Liver (tissue), 9 donors: ENCODE data around the gene CNTN1. TPM values are rescaled to one million over a fixed set of nuclear protein-coding genes. Genes with fewer than 3 reads are reported as not detected.

Source experiments
- DNase-seq: peaks from one replicate; pipeline ENCODE4 v3.0.0-alpha.2; 2017; ENCODE audit warnings: low spot score
- H3K27ac ChIP-seq, 2 donors: one replicate each; pipeline ENCODE4 v1.7.0; 2013; ENCODE audit warnings: inconsistent platforms in 2 of 2, low read length in 2 of 2, control low read depth in 1 of 2, low read depth in 1 of 2, mild to moderate bottlenecking in 1 of 2
- H3K27me3 ChIP-seq, 4 donors: one replicate each; pipeline versions ENCODE4 v1.6.1 to v1.7.0; 2013; ENCODE audit warnings: low read length in 3 of 4, inconsistent platforms in 1 of 4, mild to moderate bottlenecking in 1 of 4, moderate library complexity in 1 of 4; ENCODE audit not compliant: control insufficient read depth in 4 of 4, insufficient read depth in 4 of 4
- H3K36me3 ChIP-seq, 4 donors: one replicate each; pipeline versions ENCODE4 v1.6.1 to v1.7.0; 2013; ENCODE audit warnings: low read length in 3 of 4, mild to moderate bottlenecking in 3 of 4, low read depth in 1 of 4, moderate library complexity in 1 of 4; ENCODE audit not compliant: control insufficient read depth in 4 of 4, insufficient read depth in 3 of 4
- H3K4me1 ChIP-seq, 4 donors: one replicate each; pipeline versions ENCODE4 v1.6.1 to v1.7.0; 2013; ENCODE audit warnings: low read length in 3 of 4, mild to moderate bottlenecking in 3 of 4, moderate library complexity in 1 of 4; ENCODE audit not compliant: control insufficient read depth in 4 of 4, insufficient read depth in 4 of 4
- H3K4me3 ChIP-seq, 3 donors: one replicate each; pipeline versions ENCODE4 v1.6.1 to v1.7.0; 2013; ENCODE audit warnings: low read length in 3 of 3, control low read depth in 1 of 3, low read depth in 1 of 3, mild to moderate bottlenecking in 1 of 3
- H3K9ac ChIP-seq, 2 donors: one replicate each; pipeline ENCODE4 v1.7.0; 2013; ENCODE audit warnings: low read length in 2 of 2, mild to moderate bottlenecking in 2 of 2, moderate library complexity in 2 of 2, control low read depth in 1 of 2, low read depth in 1 of 2
- H3K9me3 ChIP-seq, 4 donors: one replicate each; pipeline versions ENCODE4 v1.6.1 to v1.7.0; 2013; ENCODE audit warnings: low read length in 3 of 4; ENCODE audit not compliant: control insufficient read depth in 4 of 4
- CTCF ChIP-seq: fragments of 150-350 bp; IDR thresholded peaks from 2 replicates; pipeline ENCODE4 v1.5.1; 2017; ENCODE audit warnings: improper control_type of control experiment, low read depth, low read length; ENCODE audit not compliant: missing input control
- EGR1 ChIP-seq, 2 donors: IDR thresholded peaks; 2 replicates each; pipeline ENCODE4 v1.6.1; 2016 to 2018; ENCODE audit warnings: antibody characterized with exemption in 2 of 2, low read depth in 2 of 2
- FOXA1 ChIP-seq: IDR thresholded peaks from 2 replicates; pipeline ENCODE4 v1.6.1; 2016; ENCODE audit warnings: antibody characterized with exemption
- FOXA2 ChIP-seq: IDR thresholded peaks from 2 replicates; pipeline ENCODE4 v1.6.1; 2016; ENCODE audit warnings: antibody characterized with exemption
- GABPA ChIP-seq, 2 donors: IDR thresholded peaks in 1 of 2; conservative IDR thresholded peaks in 1 of 2; 2 replicates each; pipeline ENCODE4 v1.6.1; 2016; ENCODE audit warnings: antibody characterized with exemption in 2 of 2, mild to moderate bottlenecking in 1 of 2, moderate library complexity in 1 of 2
- HNF4A ChIP-seq, 2 donors: conservative IDR thresholded peaks; 2 replicates each; pipeline ENCODE4 v1.6.1; 2016; ENCODE audit warnings: antibody characterized with exemption in 2 of 2, mild to moderate bottlenecking in 2 of 2
- HNF4G ChIP-seq: IDR thresholded peaks from 2 replicates; pipeline ENCODE4 v1.6.1; 2016; ENCODE audit warnings: antibody characterized with exemption
- JUND ChIP-seq, 2 donors: IDR thresholded peaks; 2 replicates each; pipeline ENCODE4 v1.6.1; 2016; ENCODE audit warnings: antibody characterized with exemption in 2 of 2
- NR2F2 ChIP-seq: IDR thresholded peaks from 2 replicates; pipeline ENCODE4 v1.6.1; 2016; ENCODE audit warnings: antibody characterized with exemption
- RAD21 ChIP-seq, 2 donors: IDR thresholded peaks; 2 replicates each; pipeline ENCODE4 v1.6.1; 2016; ENCODE audit warnings: antibody characterized with exemption in 2 of 2, mild to moderate bottlenecking in 2 of 2
- REST ChIP-seq: IDR thresholded peaks from 2 replicates; pipeline ENCODE4 v1.6.1; 2016; ENCODE audit warnings: antibody characterized with exemption, mild to moderate bottlenecking
- RXRA ChIP-seq, 2 donors: IDR thresholded peaks; 2 replicates each; pipeline ENCODE4 v1.6.1; 2017 to 2018; ENCODE audit warnings: antibody characterized with exemption in 2 of 2, mild to moderate bottlenecking in 1 of 2
- SP1 ChIP-seq: IDR thresholded peaks from 2 replicates; pipeline ENCODE4 v1.6.1; 2018; ENCODE audit warnings: antibody characterized with exemption, mild to moderate bottlenecking
- TAF1 ChIP-seq: conservative IDR thresholded peaks from 2 replicates; pipeline ENCODE4 v1.6.1; 2016; ENCODE audit warnings: antibody characterized with exemption, mild to moderate bottlenecking
- YY1 ChIP-seq: IDR thresholded peaks from 2 replicates; pipeline ENCODE4 v1.6.1; 2016; ENCODE audit warnings: antibody characterized with exemption, mild to moderate bottlenecking
- WGBS: extraction: QIAGEN DNeasy Blood & Tissue Kit; methylation state at CpG from one replicate; pipeline ENCODE4 v1.1.7; 2013; 5-methylcytosine and 5-hydroxymethylcytosine counted together
- polyA plus RNA-seq, 2 donors: library from polyadenylated mRNA; stranded (reverse) in 1 of 2; unstranded in 1 of 2; fragments of 200-250 nt in 1 of 2; fragments of >200 nt in 1 of 2; fragmentation: Nextera tagmentation in 1 of 2; extraction: Ambion mirVana in 1 of 2; gene quantifications; one replicate each; pipeline versions ENCODE4 v1.2.1 to v1.2.3, GENCODE V29; 2013 to 2015
- total RNA-seq, 2 donors: library from RNA; depleted of rRNA; stranded (reverse); fragments of >200 nt; gene quantifications; one replicate each; pipeline ENCODE4 v1.2.3, GENCODE V29; 2014
- TF ChIP-seq, protein P1 (sequence below): IDR thresholded peaks from 2 replicates; pipeline ENCODE4 v1.6.1; 2016; ENCODE audit warnings: antibody characterized with exemption
- TF ChIP-seq, protein P2 (sequence below): IDR thresholded peaks from 2 replicates; pipeline ENCODE4 v1.6.1; 2016; ENCODE audit warnings: antibody characterized with exemption
- TF ChIP-seq, protein P3 (sequence below): IDR thresholded peaks from 2 replicates; pipeline ENCODE4 v1.6.1; 2016; ENCODE audit warnings: antibody characterized with exemption
- donor health status: healthy.
- donor health status: healthy.
- donor health status: healthy.
- donor health status: healthy.
- donor health status: healthy.

Gene CNTN1
- total and polyA plus RNA-seq, 4 donors, result 0.03 to 1.2 (median 0.43) TPM

DNA sequence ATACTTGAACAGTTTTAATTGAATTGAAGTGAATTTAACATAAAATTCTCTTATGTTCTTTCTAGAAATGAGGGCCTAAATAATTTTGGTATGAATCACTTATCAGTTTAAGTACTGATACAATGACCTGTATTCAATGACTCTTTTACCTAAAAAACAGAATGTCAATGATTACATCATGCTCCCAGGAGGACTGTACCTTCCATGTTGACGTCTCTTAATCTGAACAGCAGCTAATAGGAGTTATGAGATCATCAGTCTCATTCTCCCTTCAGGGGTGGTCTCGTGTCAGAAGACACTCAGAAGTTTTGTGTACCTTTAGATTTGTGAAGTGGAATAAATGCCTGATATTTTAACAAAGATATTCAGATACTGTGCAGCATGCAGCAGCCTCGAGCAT is 206.3 kb downstream of the CNTN1 start:
- Histone ChIP-seq H3K27ac (no peak overlapping the region), H3K27me3 (peaks cover 0 to 4% (median 0%) of the 10 kb centered on the region in 4 donors), H3K36me3 (no peaks in the 10 kb centered on the region), H3K4me3 (no peak overlapping the region), H3K9me3 (no peaks in the 10 kb centered on the region), H3K9ac (no peak overlapping the region), H3K4me1 (no peaks in the 10 kb centered on the region)
- TF ChIP-seq CTCF, result no peak
- no peak for TF ChIP-seq FOXA2
- TF ChIP-seq GABPA (IDR thresholded peaks at IDR 0.05 in 1 of 2, conservative IDR thresholded peaks at IDR 0.05 in 1 of 2), result no peak
- no peak for TF ChIP-seq FOXA1
- TF ChIP-seq NR2F2, result no peak
- no peak for TF ChIP-seq TAF1
- TF ChIP-seq, protein P1, sequence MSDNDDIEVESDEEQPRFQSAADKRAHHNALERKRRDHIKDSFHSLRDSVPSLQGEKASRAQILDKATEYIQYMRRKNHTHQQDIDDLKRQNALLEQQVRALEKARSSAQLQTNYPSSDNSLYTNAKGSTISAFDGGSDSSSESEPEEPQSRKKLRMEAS, result no peak
- TF ChIP-seq EGR1 (IDR thresholded peaks at IDR 0.05; ENCODE audit: low read depth in 2 of 2), result no peak
- 59% methylated on average over 3 of the region's 3 CpGs for WGBS
- no peak for DNase-seq

DNA sequence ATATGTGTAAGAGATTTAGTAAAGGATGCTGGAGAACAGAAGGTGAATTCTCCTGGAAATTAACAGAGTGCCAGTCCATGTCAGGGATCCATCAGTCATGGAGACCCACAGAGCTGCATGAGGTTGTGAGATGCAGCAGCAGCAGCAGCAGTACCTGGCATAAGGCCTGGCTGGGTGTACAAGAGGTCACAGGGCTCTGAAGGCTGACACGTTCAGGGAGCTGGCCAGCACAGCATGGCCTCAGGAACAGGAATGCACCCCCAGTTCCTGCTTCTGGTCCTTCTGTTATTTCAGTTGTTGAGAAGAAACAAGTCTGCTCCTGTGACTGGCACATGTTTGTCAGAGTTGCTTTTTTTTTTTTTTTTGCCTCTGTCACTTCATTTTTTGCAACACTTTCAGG is 210.8 kb downstream of the CNTN1 start:
- Histone ChIP-seq H3K4me1 (no peaks in the 10 kb centered on the region), H3K27ac (no peak overlapping the region), H3K27me3 (peaks cover 0 to 4% (median 0%) of the 10 kb centered on the region in 4 donors), H3K9ac (no peak overlapping the region), H3K9me3 (no peaks in the 10 kb centered on the region), H3K4me3 (no peak overlapping the region), H3K36me3 (no peaks in the 10 kb centered on the region)
- 14% methylated on average over 1 of the region's 1 CpG for WGBS
- DNase-seq, result no peak
- no peak for TF ChIP-seq YY1
- no peak for TF ChIP-seq CTCF
- no peak for TF ChIP-seq NR2F2
- TF ChIP-seq JUND (IDR thresholded peaks at IDR 0.05), result no peak
- TF ChIP-seq HNF4A (conservative IDR thresholded peaks at IDR 0.05), result no peak
- TF ChIP-seq TAF1, result no peak
- no peak for TF ChIP-seq EGR1 (IDR thresholded peaks at IDR 0.05; ENCODE audit: low read depth in 2 of 2)
- TF ChIP-seq, protein P1, result no peak
- TF ChIP-seq, protein P2, sequence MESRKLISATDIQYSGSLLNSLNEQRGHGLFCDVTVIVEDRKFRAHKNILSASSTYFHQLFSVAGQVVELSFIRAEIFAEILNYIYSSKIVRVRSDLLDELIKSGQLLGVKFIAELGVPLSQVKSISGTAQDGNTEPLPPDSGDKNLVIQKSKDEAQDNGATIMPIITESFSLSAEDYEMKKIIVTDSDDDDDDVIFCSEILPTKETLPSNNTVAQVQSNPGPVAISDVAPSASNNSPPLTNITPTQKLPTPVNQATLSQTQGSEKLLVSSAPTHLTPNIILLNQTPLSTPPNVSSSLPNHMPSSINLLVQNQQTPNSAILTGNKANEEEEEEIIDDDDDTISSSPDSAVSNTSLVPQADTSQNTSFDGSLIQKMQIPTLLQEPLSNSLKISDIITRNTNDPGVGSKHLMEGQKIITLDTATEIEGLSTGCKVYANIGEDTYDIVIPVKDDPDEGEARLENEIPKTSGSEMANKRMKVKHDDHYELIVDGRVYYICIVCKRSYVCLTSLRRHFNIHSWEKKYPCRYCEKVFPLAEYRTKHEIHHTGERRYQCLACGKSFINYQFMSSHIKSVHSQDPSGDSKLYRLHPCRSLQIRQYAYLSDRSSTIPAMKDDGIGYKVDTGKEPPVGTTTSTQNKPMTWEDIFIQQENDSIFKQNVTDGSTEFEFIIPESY, result no peak
- no peak for TF ChIP-seq RXRA (IDR thresholded peaks at IDR 0.05)
- no peak for TF ChIP-seq FOXA2
- no peak for TF ChIP-seq RAD21 (IDR thresholded peaks at IDR 0.05)
- TF ChIP-seq REST, result no peak
- TF ChIP-seq SP1, result no peak
- no peak for TF ChIP-seq FOXA1
- TF ChIP-seq, protein P3, sequence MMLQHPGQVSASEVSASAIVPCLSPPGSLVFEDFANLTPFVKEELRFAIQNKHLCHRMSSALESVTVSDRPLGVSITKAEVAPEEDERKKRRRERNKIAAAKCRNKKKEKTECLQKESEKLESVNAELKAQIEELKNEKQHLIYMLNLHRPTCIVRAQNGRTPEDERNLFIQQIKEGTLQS, result no peak
- TF ChIP-seq HNF4G, result no peak
- no peak for TF ChIP-seq GABPA (IDR thresholded peaks at IDR 0.05 in 1 of 2, conservative IDR thresholded peaks at IDR 0.05 in 1 of 2)
